Loucy (cell line): ENCODE results near the gene FLVCR2.

Source experiments
- H2AFZ ChIP-seq: fragments of 200-600 bp; sonication (generic); 2 replicates; pipeline ENCODE4 v1.6.0; 2016; ENCODE audit warnings: antibody characterized with exemption, mild to moderate bottlenecking, low read length, moderate library complexity
- H3F3A ChIP-seq: fragments of 200-600 bp; 2 replicates; pipeline ENCODE4 v1.6.0; 2016; ENCODE audit warnings: antibody characterized with exemption, low read depth, mild to moderate bottlenecking
- H3K27me3 ChIP-seq: fragments of 200-600 bp; sonication (generic); 2 replicates; pipeline ENCODE4 v1.6.1; 2014; ENCODE audit warnings: low read length, mild to moderate bottlenecking; ENCODE audit not compliant: insufficient read depth, poor library complexity, severe bottlenecking
- H3K36me3 ChIP-seq: fragments of 200-600 bp; sonication (generic); 2 replicates; pipeline ENCODE4 v1.6.1; 2016; ENCODE audit warnings: low read length; ENCODE audit not compliant: insufficient read depth
- H3K4me1 ChIP-seq: fragments of 200-600 bp; sonication (generic); 2 replicates; pipeline ENCODE4 v1.5.1; 2014; ENCODE audit warnings: low read length, mild to moderate bottlenecking; ENCODE audit not compliant: insufficient read depth, poor library complexity, severe bottlenecking
- H3K4me2 ChIP-seq: fragments of 200-600 bp; sonication (generic); 2 replicates; pipeline ENCODE4 v1.6.0; 2014; ENCODE audit warnings: antibody characterized with exemption, low read length, low read depth, mild to moderate bottlenecking; ENCODE audit not compliant: poor library complexity, severe bottlenecking
- H3K4me3 ChIP-seq: fragments of 200-600 bp; sonication (generic); 2 replicates; pipeline ENCODE4 v1.5.1; 2014; ENCODE audit warnings: low read length, mild to moderate bottlenecking, mixed read lengths; ENCODE audit not compliant: poor library complexity, severe bottlenecking
- H3K79me2 ChIP-seq: fragments of 200-600 bp; sonication (generic); 2 replicates; pipeline ENCODE4 v1.6.1; 2014; ENCODE audit warnings: low read length; ENCODE audit not compliant: insufficient read depth
- H3K9ac ChIP-seq: fragments of 200-600 bp; sonication (generic); 2 replicates; pipeline ENCODE4 v1.6.0; 2014; ENCODE audit warnings: mild to moderate bottlenecking, low read depth, low read length, moderate library complexity; ENCODE audit not compliant: poor library complexity, severe bottlenecking
- H3K9me2 ChIP-seq: fragments of 200-600 bp; sonication (generic); replicated peaks from 2 replicates; pipeline ENCODE4 v1.6.1; 2016; ENCODE audit warnings: low read depth, low read length, mixed read lengths
- H3K9me3 ChIP-seq: fragments of 200-600 bp; sonication (generic); 2 replicates; pipeline ENCODE4 v1.6.1; 2014; ENCODE audit warnings: mild to moderate bottlenecking, antibody characterized with exemption, low read length, low read depth; ENCODE audit not compliant: insufficient read depth
- H4K20me1 ChIP-seq: fragments of 200-600 bp; sonication (generic); 2 replicates; pipeline ENCODE4 v1.6.0; 2014; ENCODE audit warnings: antibody characterized with exemption, low read length, mild to moderate bottlenecking; ENCODE audit not compliant: insufficient read depth, poor library complexity, severe bottlenecking
- CTCF ChIP-seq: fragments of 200-600 bp; sonication (generic); conservative IDR thresholded peaks from 2 replicates; pipeline ENCODE4 v1.5.1; 2014; ENCODE audit warnings: mild to moderate bottlenecking, antibody characterized with exemption, low read length
- EZH2phosphoT487 ChIP-seq: fragments of 200-600 bp; IDR thresholded peaks from 2 replicates; pipeline ENCODE4 v1.6.1; 2018; ENCODE audit warnings: antibody characterized with exemption, mild to moderate bottlenecking, moderate library complexity, borderline replicate concordance

The FLVCR2 gene

DNA sequence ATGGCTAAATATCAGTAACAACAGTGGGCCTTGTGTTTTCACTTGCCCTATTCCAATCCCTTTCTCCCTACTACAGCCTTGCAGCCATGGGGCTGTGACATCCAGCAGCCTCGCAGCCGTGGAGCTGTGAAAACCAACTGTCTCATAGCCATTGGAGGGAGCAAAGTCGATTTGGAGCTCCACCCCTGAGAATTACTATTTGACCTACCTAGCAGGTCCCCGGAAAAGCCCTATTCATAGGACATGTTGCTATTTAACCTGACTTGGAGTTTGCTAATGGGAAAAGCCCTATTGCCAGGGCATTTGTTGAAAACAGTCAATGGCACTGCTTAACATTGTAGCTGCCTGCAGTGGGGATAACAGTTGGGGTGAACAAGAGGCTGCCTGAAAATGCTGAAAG, 49.0 kb downstream of the FLVCR2 start:
- Histone ChIP-seq H3K4me3 (no peak overlapping the region), H3K9ac (no peak overlapping the region), H3K9me3 (no peaks in the 10 kb centered on the region), H3K27me3 (no peaks in the 10 kb centered on the region), H3K36me3 (no peaks in the 10 kb centered on the region), H3K4me2 (no peak overlapping the region), H3K4me1 (no peaks in the 10 kb centered on the region), H2AFZ (no peak overlapping the region), H4K20me1 (no peaks in the 10 kb centered on the region), H3F3A (no peaks in the 10 kb centered on the region), H3K79me2 (no peaks in the 10 kb centered on the region), H3K9me2 (no peaks in the 10 kb centered on the region)
- TF ChIP-seq EZH2phosphoT487 (no peak), CTCF (no peak)

DNA sequence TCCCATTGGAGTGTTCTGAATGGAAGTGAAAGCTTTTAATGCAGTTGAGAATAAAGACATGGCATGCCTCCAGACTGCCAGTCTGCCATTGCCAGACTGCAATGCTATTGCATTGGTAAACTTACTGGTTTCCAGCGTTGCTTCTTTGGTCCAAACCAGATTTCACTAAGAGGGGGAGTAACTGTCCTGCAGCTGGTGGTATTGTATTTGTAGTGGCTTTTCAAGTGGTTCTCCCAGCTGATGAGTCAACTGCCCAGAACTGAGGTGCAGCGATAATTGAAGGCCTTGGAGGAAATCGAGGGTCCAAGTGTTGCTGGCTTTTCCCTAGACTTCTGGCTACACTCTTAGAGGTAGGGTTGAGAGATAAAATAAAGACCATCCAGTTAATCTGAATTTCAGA, 50.4 kb downstream of the FLVCR2 start:
- Histone ChIP-seq H3F3A (no peaks in the 10 kb centered on the region), H3K4me1 (no peaks in the 10 kb centered on the region), H3K79me2 (no peaks in the 10 kb centered on the region), H3K9me2 (no peaks in the 10 kb centered on the region), H3K27me3 (no peaks in the 10 kb centered on the region), H4K20me1 (no peaks in the 10 kb centered on the region), H3K9ac (no peak overlapping the region), H2AFZ (no peak overlapping the region), H3K9me3 (no peaks in the 10 kb centered on the region), H3K4me3 (no peak overlapping the region), H3K4me2 (no peak overlapping the region), H3K36me3 (no peaks in the 10 kb centered on the region)
- no peak for TF ChIP-seq CTCF
- TF ChIP-seq EZH2phosphoT487, result no peak

- Histone ChIP-seq H3K9me3 (no peaks in the 10 kb centered on the region), H3K4me3 (no peak overlapping the region), H3K4me2 (no peak overlapping the region), H4K20me1 (no peaks in the 10 kb centered on the region), H3K4me1 (no peaks in the 10 kb centered on the region), H3K9ac (no peak overlapping the region), H3K79me2 (no peaks in the 10 kb centered on the region), H3K36me3 (no peaks in the 10 kb centered on the region), H2AFZ (no peak overlapping the region), H3K27me3 (no peaks in the 10 kb centered on the region), H3F3A (no peaks in the 10 kb centered on the region), H3K9me2 (no peaks in the 10 kb centered on the region)
- TF ChIP-seq CTCF, result no peak
- TF ChIP-seq EZH2phosphoT487, result no peak
Observed at GRCh38 chr14:75630695-75631452, 52.5 kb downstream of the FLVCR2 start.
